ENCODE results near the gene KLF1. TPM values are rescaled to one million over a fixed set of nuclear protein-coding genes. Genes with fewer than 3 reads are reported as not detected.
A peak's percentile ranks its signal among the peaks of the same experiment; 100 is the strongest.

The KLF1 gene
- total and polyA plus RNA-seq, 2 of the 8 experiments (the other 6 are each of a cell fraction or from before 2014, with no cell fraction given) = 0.84 to 0.91 TPM

DNA sequence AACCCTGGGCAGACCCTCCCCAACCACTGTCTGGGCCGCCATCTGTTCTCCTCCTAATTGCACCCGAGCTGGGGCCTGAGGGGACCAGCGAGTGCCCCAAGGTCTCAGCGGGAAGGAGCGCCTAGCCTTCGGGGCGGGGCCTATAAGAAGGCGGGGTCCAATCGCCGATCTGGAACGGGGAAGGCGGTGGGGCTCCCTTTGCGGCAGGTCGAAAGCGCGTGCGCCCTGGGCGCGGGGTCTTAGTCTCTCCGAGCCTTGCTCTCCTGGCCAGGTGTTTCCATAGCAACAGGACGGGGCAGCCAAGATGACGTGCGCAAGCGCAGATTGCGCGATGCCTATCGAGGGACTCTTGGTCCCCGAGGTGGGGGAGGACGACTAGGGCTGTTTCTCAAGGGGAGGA, 45.9 kb downstream of the KLF1 start:
- Histone ChIP-seq H3K27me3 (replicated peaks in 1 of 4; ENCODE audit: control insufficient read depth in 3 of 4, extremely low read depth in 1 of 4, insufficient read depth in 3 of 4, low read length in 3 of 4) (no peaks in the 10 kb centered on the region; a peak in 1 of 7 replicates), H3K23me2 (ENCODE audit: low read depth, low read length) (peaks cover 15% of the 10 kb centered on the region), H3K4me2 (ENCODE audit: insufficient read depth in 1 of 2, low read depth in 2 of 2, low read length in 2 of 2) (peak overlapping the region; percentile 70 to 75), H3K9me3 (ENCODE audit: insufficient read depth in 2 of 2, low read depth in 1 of 2, low read length in 1 of 2) (no peaks in the 10 kb centered on the region), H3K79me2 (ENCODE audit: control insufficient read depth in 1 of 2, insufficient read depth in 2 of 2, low read length in 2 of 2) (peaks cover 0 to 9% of the 10 kb centered on the region in 2 experiments; a peak in 2 of 4 replicates), H2BK15ac (ENCODE audit: low read length) (no peak overlapping the region), H2AFZ (ENCODE audit: low read length) (no peak overlapping the region), H4K20me1 (replicated peaks in 1 of 2; ENCODE audit: control insufficient read depth in 1 of 2, insufficient read depth in 2 of 2, low read length in 2 of 2) (peaks cover 8 to 21% of the 10 kb centered on the region in 2 experiments), H3K79me1 (ENCODE audit: low read depth, low read length) (peaks cover 11% of the 10 kb centered on the region), H2AK5ac (ENCODE audit: low read depth, low read length) (no peak overlapping the region), H3K18ac (ENCODE audit: extremely low read depth, low read length) (no peak overlapping the region), H3K4me1 (replicated peaks in 1 of 4; ENCODE audit: control insufficient read depth in 3 of 4, insufficient read depth in 4 of 4, low read length in 3 of 4) (peaks cover 6 to 29% (median 10%) of the 10 kb centered on the region in 4 experiments), H2BK120ac (replicated peaks; ENCODE audit: low read depth, low read length) (no peak overlapping the region), H2BK5ac (ENCODE audit: low read depth, low read length) (no peak overlapping the region), H3K14ac (ENCODE audit: insufficient read length) (no peak overlapping the region), H3K56ac (replicated peaks; ENCODE audit: insufficient read length, low read depth, low read length) (no peak overlapping the region), H3K27ac (ENCODE audit: low read depth, low read length) (0 out of 2 replicates have a peak overlapping the region, but pooled peaks have one; percentile 32), H4K91ac (replicated peaks; ENCODE audit: insufficient read length, low read length) (no peak overlapping the region), H3K23ac (ENCODE audit: insufficient read length) (no peak overlapping the region), H2BK20ac (ENCODE audit: low read length) (no peak overlapping the region), H3K36me3 (ENCODE audit: control insufficient read depth in 2 of 4, insufficient read depth in 4 of 4, low read length in 3 of 4) (peaks cover 0 to 3% (median 0%) of the 10 kb centered on the region in 4 experiments; a peak in 1 of 8 replicates), H3K9ac (replicated peaks in 1 of 4; ENCODE audit: extremely low read depth in 1 of 4, low read depth in 3 of 4, low read length in 3 of 4) (peak overlapping the region in 2 of 4 experiments; percentile 31 to 33; a peak in 3 of 7 replicates), H4K5ac (ENCODE audit: insufficient read length, low read depth, low read length) (no peak overlapping the region), H3K4me3 (ENCODE audit: extremely low read depth in 1 of 4, insufficient read depth in 2 of 4, low read depth in 3 of 4, low read length in 4 of 4) (peak overlapping the region; percentile 27 to 68 (median 48); a peak in 7 of 8 replicates), H4K8ac (ENCODE audit: extremely low read depth, insufficient read depth, low read length) (no peak overlapping the region), H3K4ac (replicated peaks; ENCODE audit: insufficient read length, low read depth, low read length) (no peak overlapping the region), H2BK12ac (ENCODE audit: low read depth, low read length) (no peak overlapping the region)
- FAIRE-seq = no peak
- WGBS, 2 experiments (ENCODE audit: extremely low coverage in 1 of 2, insufficient coverage in 1 of 2, insufficient read length in 1 of 2, insufficient replicate concordance in 2 of 2, low coverage in 1 of 2, low lambda C conversion rate in 2 of 2, missing lambda C conversion rate in 1 of 2) = 3% methylated on average over 29 of the region's 29 CpGs; no CpG with 5 or more reads in 1 of the 2 experiments
- ChIA-PET POLR2A (ENCODE audit: partially characterized antibody) (interaction anchor here (1.1 kb wide), 1 partner anchor 41 kb away, joined by 3 read pairs; no protein-coding TSS in a partner anchor), CTCF (ENCODE audit: partially characterized antibody) (interaction anchor here (0.9 to 1.4 kb wide), 2 partner anchors 13 to 16 kb away, joined by 3 to 4 read pairs; no protein-coding TSS in a partner anchor)
- DNase-seq (ENCODE audit: low read depth in 1 of 2, low spot score in 2 of 2) = peak; percentile 94 to 96
- TF ChIP-seq RNF2 (IDR thresholded peaks at IDR 0.05; ENCODE audit: borderline replicate concordance, low read depth, low read length, missing control alignments, poor library complexity, severe bottlenecking) (no peak), SP2 (IDR thresholded peaks at IDR 0.05; ENCODE audit: low read length) (no peak), TBP (IDR thresholded peaks at IDR 0.05; ENCODE audit: low read depth, low read length) (peak; percentile 28; the same call in 1 of the 2 replicates), MAFK (IDR thresholded peaks at IDR 0.05; ENCODE audit: low read depth, low read length) (no peak), BRCA1 (IDR thresholded peaks at IDR 0.05; ENCODE audit: low read depth, low read length) (no peak), CREB1 (IDR thresholded peaks at IDR 0.05) (peak; percentile 71; the same call in 1 of the 2 replicates), NRF1 (IDR thresholded peaks at IDR 0.05; ENCODE audit: low read depth, low read length) (peak; percentile 81), FOSL1 (IDR thresholded peaks at IDR 0.05; ENCODE audit: insufficient read depth, low read depth, low read length) (no peak)
- TF ChIP-seq, protein P1, sequence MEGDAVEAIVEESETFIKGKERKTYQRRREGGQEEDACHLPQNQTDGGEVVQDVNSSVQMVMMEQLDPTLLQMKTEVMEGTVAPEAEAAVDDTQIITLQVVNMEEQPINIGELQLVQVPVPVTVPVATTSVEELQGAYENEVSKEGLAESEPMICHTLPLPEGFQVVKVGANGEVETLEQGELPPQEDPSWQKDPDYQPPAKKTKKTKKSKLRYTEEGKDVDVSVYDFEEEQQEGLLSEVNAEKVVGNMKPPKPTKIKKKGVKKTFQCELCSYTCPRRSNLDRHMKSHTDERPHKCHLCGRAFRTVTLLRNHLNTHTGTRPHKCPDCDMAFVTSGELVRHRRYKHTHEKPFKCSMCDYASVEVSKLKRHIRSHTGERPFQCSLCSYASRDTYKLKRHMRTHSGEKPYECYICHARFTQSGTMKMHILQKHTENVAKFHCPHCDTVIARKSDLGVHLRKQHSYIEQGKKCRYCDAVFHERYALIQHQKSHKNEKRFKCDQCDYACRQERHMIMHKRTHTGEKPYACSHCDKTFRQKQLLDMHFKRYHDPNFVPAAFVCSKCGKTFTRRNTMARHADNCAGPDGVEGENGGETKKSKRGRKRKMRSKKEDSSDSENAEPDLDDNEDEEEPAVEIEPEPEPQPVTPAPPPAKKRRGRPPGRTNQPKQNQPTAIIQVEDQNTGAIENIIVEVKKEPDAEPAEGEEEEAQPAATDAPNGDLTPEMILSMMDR (IDR thresholded peaks at IDR 0.05; ENCODE audit: control extremely low read depth in 1 of 3, insufficient read depth in 1 of 3, low read depth in 1 of 3, low read length in 3 of 3) = no peak
- TF ChIP-seq, protein P2, sequence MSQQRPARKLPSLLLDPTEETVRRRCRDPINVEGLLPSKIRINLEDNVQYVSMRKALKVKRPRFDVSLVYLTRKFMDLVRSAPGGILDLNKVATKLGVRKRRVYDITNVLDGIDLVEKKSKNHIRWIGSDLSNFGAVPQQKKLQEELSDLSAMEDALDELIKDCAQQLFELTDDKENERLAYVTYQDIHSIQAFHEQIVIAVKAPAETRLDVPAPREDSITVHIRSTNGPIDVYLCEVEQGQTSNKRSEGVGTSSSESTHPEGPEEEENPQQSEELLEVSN (IDR thresholded peaks at IDR 0.05) = peak; percentile 31; the same call in 1 of the 2 replicates

All from H1 (cell line).